GM23248 (cell line): ENCODE results near the gene L2HGDH.
"Not testable (repeated sequence)": the region's sequence is repeated elsewhere in the genome, so short reads cannot be mapped to it uniquely, and the experiment has no call there.

Source experiments
- EZH2 ChIP-seq: fragments of 200-600 bp; sonication (generic); IDR thresholded peaks from 2 replicates; pipeline ENCODE4 v1.6.1; 2018; ENCODE audit warnings: antibody characterized with exemption, mild to moderate bottlenecking; ENCODE audit not compliant: insufficient read depth, poor library complexity, severe bottlenecking
- EZH2phosphoT487 ChIP-seq: fragments of 200-600 bp; sonication (generic); IDR thresholded peaks from 2 replicates; pipeline ENCODE4 v1.6.1; 2018; ENCODE audit warnings: antibody characterized with exemption, moderate library complexity, mild to moderate bottlenecking, low read depth; ENCODE audit not compliant: insufficient read depth

GRCh38 chr14:50356283-50356682 lies 44.3 kb upstream of the L2HGDH start:
- TF ChIP-seq EZH2, EZH2phosphoT487: not testable (repeated sequence)
